K562 (cell line): ENCODE data around the gene INTS4. TPM values are rescaled to one million over a fixed set of nuclear protein-coding genes. Genes with fewer than 3 reads are reported as not detected.

Experiments
- ATAC-seq: fragments of 200-7000 bp; cut with Tn5 transposase; 3 replicates; pipeline ENCODE4 v1.9.1; 2020; ENCODE audit warnings: moderate library complexity
- BruUV-seq: library from RNA; stranded (reverse); fragments of 400-500 nt; replicated peaks from 2 replicates; lab custom pipeline; 2021; lab: Mats Ljungman, UMichigan
- CTCF ChIA-PET: fragments of 300-600 bp; formaldehyde crosslinking; extraction: SDS; loops from one replicate; lab custom pipeline; 2021; ENCODE audit warnings: low intra/inter-chr PET ratio; lab: Yijun Ruan, JAX
- POLR2A ChIA-PET: fragments of 300-600, 350-650 bp; sonication (Branson Sonifier 250); formaldehyde crosslinking; extraction: SDS; loops from one replicate; lab custom pipeline; 2021; ENCODE audit warnings: antibody characterized with exemption, inconsistent platforms; lab: Yijun Ruan, JAX
- DNase-seq, 4 experiments: peaks; one replicate each; pipeline versions ENCODE4 v3.0.0 to v3.0.0-alpha.2; 2011 to 2018; ENCODE audit warnings: low spot score in 3 of 4, mixed read lengths in 3 of 4; ENCODE audit errors: extremely low read depth in 1 of 4
- FAIRE-seq: peaks from 2 replicates; lab custom pipeline; 2011; peaks lifted over from hg19 to GRCh38; lab: Jason Lieb, UNC
- H2AFZ ChIP-seq: 2 replicates; pipeline ENCODE4 v1.6.0; 2011; ENCODE audit warnings: low read depth, low read length, control low read depth, inconsistent platforms
- H3K27ac ChIP-seq: fragments of 200-600 bp; 3 replicates; pipeline ENCODE4 v1.8.0; 2011; ENCODE audit warnings: low read depth, mild to moderate bottlenecking, control low read depth, inconsistent platforms, low read length, moderate library complexity, mixed read lengths; ENCODE audit errors: extremely low read depth
- H3K27me3 ChIP-seq, 2 experiments: fragments of 300-600 bp in 1 of 2; 2 replicates in 1 of 2; 3 replicates in 1 of 2; pipeline versions ENCODE4 v1.6.0 to v1.8.0; 2011; ENCODE audit warnings: inconsistent platforms in 2 of 2, low read length in 2 of 2, mild to moderate bottlenecking in 1 of 2, mixed read lengths in 1 of 2, moderate library complexity in 1 of 2; ENCODE audit not compliant: control insufficient read depth in 2 of 2, insufficient read depth in 2 of 2
- H3K36me3 ChIP-seq: fragments of 300-600 bp; 3 replicates; pipeline ENCODE4 v1.8.0; 2011; ENCODE audit warnings: mild to moderate bottlenecking, low read length, inconsistent platforms; ENCODE audit not compliant: control insufficient read depth, insufficient read depth
- H3K4me1 ChIP-seq, 2 experiments: fragments of 200-600 bp in 1 of 2; replicated peaks in 1 of 2; 2 replicates in 1 of 2; 3 replicates in 1 of 2; pipeline versions ENCODE4 v1.5.1 to v1.8.0; 2011; ENCODE audit warnings: inconsistent platforms in 2 of 2, low read length in 2 of 2, mild to moderate bottlenecking in 1 of 2, mixed read lengths in 1 of 2, moderate library complexity in 1 of 2; ENCODE audit not compliant: control insufficient read depth in 2 of 2, insufficient read depth in 2 of 2
- H3K4me2 ChIP-seq: 2 replicates; pipeline ENCODE4 v1.6.1; 2011; ENCODE audit warnings: low read length, control low read depth, inconsistent platforms, mixed read lengths; ENCODE audit not compliant: insufficient read depth
- H3K4me3 ChIP-seq: fragments of 200-600 bp; sonication (generic), shearing (Covaris generic); 2 replicates; pipeline ENCODE4 v1.5.1; 2016; ENCODE audit warnings: control low read depth, inconsistent platforms
- H3K79me2 ChIP-seq: fragments of 200-600 bp; 3 replicates; pipeline ENCODE4 v1.8.0; 2011; ENCODE audit warnings: low read length, inconsistent platforms; ENCODE audit not compliant: control insufficient read depth, insufficient read depth
- H3K9ac ChIP-seq, 2 experiments: 2 replicates each; pipeline versions ENCODE4 v1.6.0 to v1.6.1; 2011; ENCODE audit warnings: low read depth in 2 of 2, low read length in 2 of 2, control low read depth in 1 of 2, inconsistent platforms in 1 of 2, mild to moderate bottlenecking in 1 of 2, mixed read lengths in 1 of 2; ENCODE audit not compliant: insufficient read depth in 1 of 2
- H3K9me1 ChIP-seq: one replicate; pipeline ENCODE4 v1.6.0; 2011; ENCODE audit warnings: inconsistent platforms, mild to moderate bottlenecking, low read length, moderate library complexity; ENCODE audit not compliant: control insufficient read depth, insufficient read depth
- H3K9me3 ChIP-seq: replicated peaks from 2 replicates; pipeline ENCODE4 v1.5.1; 2011; ENCODE audit warnings: low read depth, low read length, inconsistent platforms; ENCODE audit not compliant: control insufficient read depth, insufficient read depth
- H4K20me1 ChIP-seq: replicated peaks from 2 replicates; pipeline ENCODE4 v1.6.1; 2011; ENCODE audit warnings: low read length, inconsistent platforms, mixed read lengths; ENCODE audit not compliant: control insufficient read depth, insufficient read depth
- ARID1B ChIP-seq: fragments of 450-650 bp; IDR thresholded peaks from 2 replicates; pipeline ENCODE4 v1.6.1; 2016; ENCODE audit warnings: antibody characterized with exemption, mild to moderate bottlenecking, inconsistent platforms
- CBFB ChIP-seq: sonication (generic); formaldehyde crosslinking; IDR thresholded peaks from 2 replicates; pipeline ENCODE4 v1.4.0; 2020; ENCODE audit warnings: mild to moderate bottlenecking, missing genetic modification reagents
- CBX5 ChIP-seq: IDR thresholded peaks from 2 replicates; pipeline ENCODE4 v1.6.1; 2014; ENCODE audit warnings: low read depth, borderline replicate concordance
- DNMT1 ChIP-seq: fragments of 450-650 bp; IDR thresholded peaks from 2 replicates; pipeline ENCODE4 v1.6.1; 2016; ENCODE audit warnings: antibody characterized with exemption, mild to moderate bottlenecking
- EWSR1 ChIP-seq: fragments of 450-650 bp; IDR thresholded peaks from 2 replicates; pipeline ENCODE4 v1.6.1; 2018; ENCODE audit warnings: borderline replicate concordance, mild to moderate bottlenecking, low read depth, moderate library complexity; ENCODE audit not compliant: partially characterized antibody
- GTF2A2 ChIP-seq: IDR thresholded peaks from 2 replicates; pipeline ENCODE4 v1.6.1; 2016; ENCODE audit warnings: mild to moderate bottlenecking, missing genetic modification characterization, missing compliant biosample characterization
- RAD51 ChIP-seq: fragments of 450-650 bp; IDR thresholded peaks from 2 replicates; pipeline ENCODE4 v1.7.1; 2016; ENCODE audit warnings: low read depth, mild to moderate bottlenecking, borderline replicate concordance
- RNF219 ChIP-seq: fragments of 250-450 bp; sonication (Bioruptor Pico); IDR thresholded peaks from 2 replicates; pipeline ENCODE4 v1.5.0; 2022; ENCODE audit warnings: mild to moderate bottlenecking
- RUNX1 ChIP-seq: sonication (generic); IDR thresholded peaks from 2 replicates; pipeline ENCODE4 v1.6.1; 2016; ENCODE audit warnings: antibody characterized with exemption, low read depth
- SMAD1 ChIP-seq: fragments of 150-350 bp; IDR thresholded peaks from 2 replicates; pipeline ENCODE4 v1.6.1; 2014; ENCODE audit warnings: low read length, low read depth; ENCODE audit not compliant: partially characterized antibody
- SRSF7 ChIP-seq: fragments of 200-400 bp; formaldehyde crosslinking; optimal IDR thresholded peaks from 2 replicates; pipeline ENCODE3; 2017; ENCODE audit warnings: mild to moderate bottlenecking, low read depth, low read length
- TBP ChIP-seq: optimal IDR thresholded peaks from 2 replicates; pipeline ENCODE3; 2011; ENCODE audit warnings: low read depth, low read length, improper control_type of control experiment
- ZBTB7A ChIP-seq: IDR thresholded peaks from 2 replicates; pipeline ENCODE4 v1.6.1; 2011; ENCODE audit warnings: low read depth, mild to moderate bottlenecking, low read length, moderate library complexity, borderline replicate concordance; ENCODE audit not compliant: control insufficient read depth
- ZNF507 ChIP-seq: conservative IDR thresholded peaks from 2 replicates; pipeline ENCODE4 v1.6.1; 2017; ENCODE audit warnings: missing genetic modification characterization, missing compliant biosample characterization
- ZNF583 ChIP-seq: fragments of 250-450 bp; sonication (Bioruptor Pico); IDR thresholded peaks from 2 replicates; pipeline ENCODE4 v1.4.0; 2020
- ZNF655 ChIP-seq: fragments of 250-450 bp; sonication (Bioruptor Pico); IDR thresholded peaks from 2 replicates; pipeline ENCODE4 v1.5.0; 2021
- WGBS: fragments of 100-300 bp; shearing (Covaris generic); methylation state at CpG from one replicate; pipeline ENCODE4 v1.1.6; 2016; ENCODE audit warnings: low coverage, mixed read lengths; ENCODE audit not compliant: insufficient coverage; ENCODE audit errors: missing lambda C conversion rate; 5-methylcytosine and 5-hydroxymethylcytosine counted together
- in situ Hi-C: fragments of 300-500 bp; cut with MboI; formaldehyde crosslinking; loops from 4 replicates; pipeline ENCODE4 v1.15.0; 2018; ENCODE audit warnings: inconsistent platforms, mixed read lengths
- intact Hi-C: fragments of 100-400 bp; cut with micrococcal nuclease; formaldehyde crosslinking; loops from 2 replicates; pipeline ENCODE4 v1.14.2; 2022
- polyA plus RNA-seq, 8 experiments: library from polyadenylated mRNA; depleted of rRNA in 4 of 8; stranded (reverse) in 5 of 8; unstranded in 3 of 8; fragments of >200 nt; fragmentation: Nextera tagmentation in 2 of 8; fragmentation: Illumina TruSeq in 1 of 8; extraction: Ambion mirVana in 2 of 8; extraction: Trizol in 1 of 8; gene quantifications; 2 replicates each; pipeline versions ENCODE4 v1.2.1 to v1.2.3, GENCODE V29; 2011 to 2014; ENCODE audit warnings: inconsistent platforms in 1 of 8, missing spikeins in 1 of 8
- total RNA-seq, 7 experiments: library from RNA; depleted of rRNA in 6 of 7; stranded (reverse); fragments of >200 nt in 6 of 7; fragmentation: Illumina TruSeq in 2 of 7; extraction: Trizol in 2 of 7; gene quantifications; 2 replicates each; pipeline versions ENCODE4 v1.2.1 to v1.2.3, GENCODE V29; 2011 to 2021; ENCODE audit warnings: low replicate concordance in 1 of 7
- TF ChIP-seq, protein P1 (sequence below), 3 experiments: IDR thresholded peaks in 2 of 3; conservative IDR thresholded peaks in 1 of 3; 2 replicates each; pipeline ENCODE4 v1.5.1; 2011 to 2012; ENCODE audit warnings: low read length in 3 of 3, mild to moderate bottlenecking in 3 of 3, control low read depth in 2 of 3, improper control_type of control experiment in 1 of 3, inconsistent platforms in 1 of 3, low read depth in 1 of 3, mixed read lengths in 1 of 3, moderate library complexity in 1 of 3; ENCODE audit not compliant: insufficient read depth in 2 of 3

Gene INTS4
- total and polyA plus RNA-seq, 9 of the 15 experiments (the other 6 are each of a cell fraction or from before 2014, with no cell fraction given) = 28.4 to 53.4 (median 44.5) TPM

DNA sequence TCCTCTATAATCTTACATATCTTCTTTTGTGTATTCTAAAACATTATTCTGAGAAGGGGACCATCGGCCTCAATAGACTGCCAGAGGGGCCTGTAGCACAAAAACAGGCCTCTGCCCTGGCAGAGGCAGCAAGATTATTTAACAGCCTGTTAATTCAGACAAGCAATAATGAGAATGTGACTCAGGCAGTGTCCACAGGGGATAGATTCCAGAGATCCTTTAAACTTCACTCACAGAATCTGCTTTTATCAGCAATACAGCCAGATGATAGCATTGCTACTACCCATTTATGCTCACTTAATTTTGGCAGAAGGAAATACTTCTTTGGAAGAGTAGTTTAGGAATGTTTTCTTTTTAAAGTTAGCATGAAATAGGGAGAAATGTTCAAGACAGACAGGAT, 128.7 kb downstream of the INTS4 start:
- DNase-seq (no peak), FAIRE-seq (no peak), ATAC-seq (no peak)
- Histone ChIP-seq H3K4me2 (no peak overlapping the region), H3K4me1 (no peaks in the 10 kb centered on the region; a peak in 1 of 5 replicates), H3K9ac (no peak overlapping the region), H3K4me3 (no peak overlapping the region), H3K9me1 (no peaks in the 10 kb centered on the region), H2AFZ (no peak overlapping the region), H3K27me3 (no peaks in the 10 kb centered on the region), H3K27ac (no peak overlapping the region), H4K20me1 (no peaks in the 10 kb centered on the region), H3K79me2 (no peaks in the 10 kb centered on the region), H3K9me3 (no peaks in the 10 kb centered on the region), H3K36me3 (no peaks in the 10 kb centered on the region)
- ChIA-PET CTCF (no interaction called here), POLR2A (interaction anchor here (0.6 to 1.1 kb wide), 3 partner anchors 8 to 803 kb away, joined by 3 read pairs; no protein-coding TSS in a partner anchor)
- WGBS = 20% methylated on average over 1 of the region's 1 CpG
- TF ChIP-seq CBFB (CRISPR knock-in tag) (no peak), ZNF583 (CRISPR knock-in tag) (no peak), EWSR1 (no peak), RNF219 (CRISPR knock-in tag) (no peak), ZNF655 (no peak), ZNF507 (tag) (no peak), RAD51 (no peak), SMAD1 (no peak), ARID1B (no peak), ZBTB7A (no peak), SRSF7 (no peak), RUNX1 (no peak), DNMT1 (no peak), CBX5 (no peak), TBP (no peak), GTF2A2 (tag) (no peak)
- TF ChIP-seq, protein P1, sequence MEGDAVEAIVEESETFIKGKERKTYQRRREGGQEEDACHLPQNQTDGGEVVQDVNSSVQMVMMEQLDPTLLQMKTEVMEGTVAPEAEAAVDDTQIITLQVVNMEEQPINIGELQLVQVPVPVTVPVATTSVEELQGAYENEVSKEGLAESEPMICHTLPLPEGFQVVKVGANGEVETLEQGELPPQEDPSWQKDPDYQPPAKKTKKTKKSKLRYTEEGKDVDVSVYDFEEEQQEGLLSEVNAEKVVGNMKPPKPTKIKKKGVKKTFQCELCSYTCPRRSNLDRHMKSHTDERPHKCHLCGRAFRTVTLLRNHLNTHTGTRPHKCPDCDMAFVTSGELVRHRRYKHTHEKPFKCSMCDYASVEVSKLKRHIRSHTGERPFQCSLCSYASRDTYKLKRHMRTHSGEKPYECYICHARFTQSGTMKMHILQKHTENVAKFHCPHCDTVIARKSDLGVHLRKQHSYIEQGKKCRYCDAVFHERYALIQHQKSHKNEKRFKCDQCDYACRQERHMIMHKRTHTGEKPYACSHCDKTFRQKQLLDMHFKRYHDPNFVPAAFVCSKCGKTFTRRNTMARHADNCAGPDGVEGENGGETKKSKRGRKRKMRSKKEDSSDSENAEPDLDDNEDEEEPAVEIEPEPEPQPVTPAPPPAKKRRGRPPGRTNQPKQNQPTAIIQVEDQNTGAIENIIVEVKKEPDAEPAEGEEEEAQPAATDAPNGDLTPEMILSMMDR (IDR thresholded peaks at IDR 0.05 in 2 of 3, conservative IDR thresholded peaks at IDR 0.05 in 1 of 3; ENCODE audit: insufficient read depth in 2 of 3, low read depth in 1 of 3, low read length in 3 of 3) = no peak
- BruUV-seq = no TSS peak
- intact Hi-C loops = no loop called here
- in situ Hi-C loops = no loop called here
